GM21619 (cell line): ENCODE measurements around the gene SCO2.

Source experiments
- ATAC-seq: cut with Tn5 transposase; IDR thresholded peaks from one replicate; pipeline ENCODE4 v1.9.1; 2021; ENCODE audit not compliant: unreplicated experiment

Gene SCO2

DNA sequence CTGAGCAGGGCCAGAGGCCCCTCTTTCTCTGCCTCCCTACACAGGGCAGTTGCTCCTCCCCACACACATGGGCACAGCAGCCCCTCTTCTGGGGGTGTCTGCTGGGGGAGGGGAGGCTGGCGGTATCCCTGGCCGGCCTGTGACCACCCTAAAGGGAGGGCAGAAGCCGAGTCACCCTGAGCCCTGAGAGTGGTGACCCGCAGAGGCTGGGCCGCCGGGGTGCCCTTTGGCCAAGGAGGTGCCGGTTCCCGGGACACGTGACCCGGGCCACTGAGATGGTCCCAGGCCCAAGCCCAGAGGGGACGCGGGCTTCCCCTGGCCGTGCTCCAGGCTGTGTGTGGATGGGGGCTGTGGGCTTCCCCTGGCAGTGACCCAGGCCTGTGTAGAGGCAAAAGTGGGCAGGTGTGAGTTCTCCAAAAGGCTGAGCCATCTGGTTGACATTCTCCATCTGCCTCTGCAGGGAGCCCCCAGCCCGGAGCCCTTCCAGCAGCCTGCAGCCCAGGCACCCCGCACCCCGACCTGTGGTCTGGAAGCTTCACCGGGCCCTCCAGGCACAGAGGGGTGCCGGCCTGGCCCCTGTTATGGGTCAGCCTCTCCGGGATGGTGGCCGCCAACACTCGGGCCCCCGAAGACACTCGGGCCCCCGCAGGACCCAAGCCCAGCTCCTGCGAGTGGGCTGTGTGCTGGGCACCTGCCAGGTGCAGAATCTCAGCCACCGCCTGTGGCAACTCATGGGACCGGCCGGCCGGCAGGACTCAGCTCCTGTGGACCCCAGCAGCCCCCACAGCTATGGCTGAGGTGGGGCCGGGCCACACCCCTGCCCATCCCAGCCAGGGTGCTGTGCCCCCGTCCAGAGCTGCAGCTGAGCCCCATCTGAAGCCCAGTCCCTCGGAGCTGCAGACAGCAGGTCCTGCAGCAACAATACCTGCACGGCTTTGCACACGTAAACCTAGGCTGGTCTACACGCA is 43.0 kb downstream of the SCO2 start:
- no peak for ATAC-seq

DNA sequence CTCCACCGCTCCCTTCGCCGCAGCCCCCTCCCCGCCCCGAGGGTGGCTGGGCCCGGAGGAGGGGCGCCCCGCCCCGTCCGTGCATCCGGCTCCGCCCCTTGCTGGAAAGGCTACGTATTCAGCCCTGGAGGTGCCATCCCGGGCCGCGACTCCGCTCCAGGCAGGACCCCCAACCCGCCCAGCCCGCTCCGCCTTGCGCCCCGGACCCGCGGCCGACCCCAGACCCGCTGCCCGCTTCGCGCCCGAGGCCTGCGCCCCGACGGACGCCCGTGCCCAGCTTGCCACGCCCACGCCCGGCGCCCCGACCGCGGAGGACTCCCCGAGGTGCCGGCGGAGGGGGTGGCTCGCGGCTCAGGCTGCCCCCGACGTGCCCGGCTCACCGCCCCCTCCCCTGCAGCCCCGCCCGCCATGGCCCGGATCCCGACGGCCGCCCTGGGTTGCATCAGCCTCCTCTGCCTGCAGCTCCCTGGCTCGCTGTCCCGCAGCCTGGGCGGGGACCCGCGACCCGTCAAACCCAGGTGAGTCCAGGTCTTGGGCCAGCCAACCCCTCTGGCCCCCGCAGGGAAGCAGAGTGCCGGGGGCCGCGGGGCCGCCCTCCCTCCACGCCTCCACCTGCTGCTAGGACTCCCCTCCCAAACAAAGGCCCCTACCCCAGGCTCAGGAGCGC is 43.8 kb downstream of the SCO2 start, which contains the start of gene ADM2:
ADM2 (plus strand) TSS at position 104 of the 667 bp plus-strand sequence; CDS start at position 409, 305 bp downstream.
- ATAC-seq, result no peak

DNA sequence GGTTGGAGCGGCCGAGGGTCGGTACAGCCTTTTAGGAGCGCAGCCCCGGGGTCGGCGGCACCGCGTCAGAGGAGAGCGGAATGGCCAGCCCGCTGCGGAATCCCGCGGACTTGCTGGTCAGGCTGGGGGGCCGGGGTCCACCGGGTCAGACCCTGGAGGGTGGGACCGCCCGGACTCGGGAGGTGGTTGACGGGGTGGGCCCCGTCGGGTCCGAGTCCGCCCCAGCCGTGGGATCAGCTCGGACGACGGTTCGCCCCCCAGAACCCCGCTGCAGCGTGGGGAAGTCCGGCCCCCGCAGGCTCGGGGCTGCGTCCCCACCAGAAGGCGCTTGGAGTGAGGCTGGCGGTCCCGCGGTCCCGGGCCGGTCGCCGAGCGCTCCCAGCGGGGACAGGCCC is 44.4 kb downstream of the SCO2 start:
- ATAC-seq, result no peak

DNA sequence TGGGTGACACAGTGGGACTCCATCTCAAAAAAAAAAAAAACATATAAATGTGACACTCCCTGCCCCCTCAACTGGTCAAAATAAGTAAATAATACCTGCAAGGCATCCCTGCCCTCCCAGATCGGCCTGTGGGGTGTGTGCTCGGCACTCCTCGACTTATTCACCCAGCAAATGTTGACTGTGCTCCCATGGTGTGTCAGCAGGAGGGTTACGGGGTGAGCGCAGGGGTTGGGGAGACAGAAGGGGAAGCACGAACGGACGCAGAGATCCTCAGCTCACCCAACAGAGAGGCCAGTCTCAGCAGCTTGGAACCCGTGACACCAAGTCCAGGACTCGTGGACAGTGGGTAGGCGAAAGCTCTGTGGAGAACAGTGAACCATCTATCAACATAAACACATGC is 45.7 kb downstream of the SCO2 start:
- no peak for ATAC-seq

DNA sequence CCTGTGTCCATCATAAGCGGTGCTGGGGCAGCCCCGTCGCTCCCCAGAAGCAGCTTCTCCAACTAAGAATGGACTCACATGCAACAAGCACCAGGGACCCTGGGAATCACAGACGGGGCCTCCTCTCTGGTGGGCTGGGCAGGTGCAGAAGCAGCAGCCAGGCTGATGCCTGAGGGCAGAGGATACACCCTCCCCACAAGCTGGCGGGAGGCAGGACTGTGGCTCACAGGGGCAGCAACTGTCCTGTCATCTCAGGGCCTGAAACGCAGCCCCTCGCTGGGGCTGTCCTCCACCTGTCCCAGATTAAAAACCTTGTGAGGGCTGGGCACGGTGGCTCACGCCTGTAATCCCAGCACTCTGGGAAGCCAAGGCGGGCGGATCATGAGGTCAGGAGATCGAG is 47.5 kb downstream of the SCO2 start:
- no peak for ATAC-seq

DNA sequence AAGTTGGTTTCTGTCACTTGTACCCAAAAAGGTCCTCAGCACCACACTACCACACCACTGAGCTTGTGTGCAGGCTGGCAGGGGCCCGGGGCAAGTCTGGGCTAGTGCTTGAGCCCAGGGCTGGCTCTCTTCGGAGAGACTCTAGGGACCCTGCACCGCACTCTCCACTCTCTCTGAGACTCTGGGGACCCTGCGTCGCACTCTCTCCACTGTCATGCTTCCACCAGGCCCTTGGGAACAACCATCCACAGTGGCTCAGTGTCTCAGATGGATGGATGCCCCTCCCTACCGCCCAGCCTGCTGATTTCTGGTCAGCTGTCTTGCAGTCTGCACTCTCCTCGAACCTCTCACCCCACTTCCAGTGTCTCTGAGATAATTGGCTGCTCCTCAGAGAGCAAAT is 48.5 kb downstream of the SCO2 start:
- ATAC-seq, result no peak

- no peak for ATAC-seq
These were observed 49.8 kb downstream of the SCO2 start for GRCh38 chr22:50475652-50476002.

DNA sequence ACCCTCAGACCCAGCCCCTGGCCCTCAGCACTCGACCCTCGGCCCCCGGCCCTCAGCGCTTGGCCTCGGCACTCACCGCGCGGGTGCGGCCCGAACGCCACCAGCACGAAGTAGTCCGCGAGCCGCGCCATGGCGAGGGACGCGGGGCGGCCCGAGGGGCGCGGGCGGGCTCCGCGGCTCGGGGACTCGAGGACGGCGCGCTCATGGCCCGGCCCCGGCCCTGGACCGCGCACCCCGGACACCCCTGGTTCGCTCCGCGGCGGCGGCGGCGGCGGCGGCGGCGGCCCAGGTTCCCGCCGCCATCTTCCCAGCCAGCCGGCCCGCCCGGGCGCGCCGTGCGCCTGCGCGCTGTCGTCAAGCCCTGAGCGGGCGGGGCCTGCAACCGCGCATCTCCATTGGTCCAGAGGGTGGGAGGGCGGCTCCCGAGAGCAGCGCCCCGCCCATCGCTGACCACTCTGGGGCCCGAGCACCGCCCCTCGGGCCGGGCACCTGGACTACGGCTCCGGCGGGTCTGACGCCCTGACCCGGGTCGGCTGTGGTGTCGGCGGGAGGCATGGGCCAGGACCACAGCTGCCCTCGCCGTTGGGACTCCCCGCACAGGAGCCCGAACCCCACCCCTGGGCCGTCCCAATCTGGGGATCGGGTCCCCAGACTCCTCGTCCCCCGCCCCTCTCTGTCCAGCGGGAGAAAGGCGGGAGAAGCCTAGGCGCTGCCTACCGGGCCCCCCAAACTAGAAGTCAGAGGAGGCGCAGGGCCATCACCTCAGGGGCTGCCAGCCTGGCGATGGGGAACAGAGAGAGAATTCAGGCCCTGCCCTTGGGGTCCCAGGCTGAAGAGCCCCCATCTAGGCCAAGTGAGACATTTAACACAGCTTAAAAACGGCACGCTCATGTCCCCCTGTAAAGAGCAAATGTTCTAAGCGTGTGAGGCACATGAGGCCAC is 50.4 kb downstream of the SCO2 start, which contains the start of gene SBF1:
SBF1 (minus strand) TSS at position 326 of the 942 bp plus-strand sequence; CDS start at position 131, 195 bp downstream.
- peak; percentile 63 for ATAC-seq

- ATAC-seq, result no peak
These were observed 51.3 kb downstream of the SCO2 start for GRCh38 chr22:50473855-50474671.
